Stimulated activated CD4-positive, alpha-beta T cell treated with anti-CD3 and anti-CD28 coated beads, Interleukin-4, amount 100 ng/mL, for 4 hours (primary cell): ENCODE measurements around the gene CLDN9.

Experiments used
- DNase-seq, 2 experiments: peaks; one replicate each; pipeline ENCODE4 v3.0.0-alpha.2; 2020

CLDN9 gene

DNA sequence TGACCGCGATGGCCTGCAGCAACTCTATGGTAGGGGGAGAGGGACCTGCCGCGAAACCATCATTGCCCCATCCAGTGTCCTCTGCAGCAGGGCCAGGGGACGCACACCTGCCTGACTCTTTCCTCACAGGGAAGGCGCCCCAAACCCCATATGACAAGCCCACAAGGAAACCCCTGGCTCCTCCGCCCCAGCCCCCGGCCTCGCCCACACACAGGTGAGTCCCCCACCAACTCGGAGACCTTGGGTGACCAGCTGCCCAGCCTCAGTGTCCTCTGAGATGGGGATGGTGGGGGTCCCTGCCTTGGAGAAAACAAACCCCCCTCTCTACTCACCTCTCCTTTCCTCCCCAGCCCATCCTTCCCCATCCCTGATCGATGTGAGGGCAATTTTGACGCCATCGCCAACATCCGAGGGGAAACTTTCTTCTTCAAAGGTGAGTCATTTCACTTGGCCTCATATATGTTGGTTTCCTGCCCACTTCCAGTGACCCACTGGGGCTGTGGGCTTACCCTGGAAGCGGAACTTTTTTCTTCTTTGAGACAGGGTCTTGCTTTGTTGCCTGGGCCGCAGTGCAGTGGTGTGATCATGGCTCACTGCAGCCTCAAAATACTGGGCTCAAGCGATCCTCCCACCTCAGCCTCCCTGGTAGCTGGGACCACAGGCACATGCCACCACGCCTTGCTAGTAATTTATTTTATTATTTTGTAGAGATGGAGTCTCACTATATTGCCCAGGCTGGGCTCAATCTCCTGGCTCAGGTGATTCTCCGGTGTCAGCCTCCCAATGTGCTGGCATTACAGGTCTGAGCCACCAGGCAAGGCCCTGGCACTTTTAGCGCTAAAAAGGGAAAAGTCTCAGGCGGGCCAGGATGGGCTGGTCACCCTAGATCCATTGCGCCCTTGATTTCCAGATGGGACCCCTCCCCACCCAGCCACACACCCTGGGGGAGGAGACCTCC, 44.7 kb downstream of the CLDN9 start:
- no peak for DNase-seq

DNA sequence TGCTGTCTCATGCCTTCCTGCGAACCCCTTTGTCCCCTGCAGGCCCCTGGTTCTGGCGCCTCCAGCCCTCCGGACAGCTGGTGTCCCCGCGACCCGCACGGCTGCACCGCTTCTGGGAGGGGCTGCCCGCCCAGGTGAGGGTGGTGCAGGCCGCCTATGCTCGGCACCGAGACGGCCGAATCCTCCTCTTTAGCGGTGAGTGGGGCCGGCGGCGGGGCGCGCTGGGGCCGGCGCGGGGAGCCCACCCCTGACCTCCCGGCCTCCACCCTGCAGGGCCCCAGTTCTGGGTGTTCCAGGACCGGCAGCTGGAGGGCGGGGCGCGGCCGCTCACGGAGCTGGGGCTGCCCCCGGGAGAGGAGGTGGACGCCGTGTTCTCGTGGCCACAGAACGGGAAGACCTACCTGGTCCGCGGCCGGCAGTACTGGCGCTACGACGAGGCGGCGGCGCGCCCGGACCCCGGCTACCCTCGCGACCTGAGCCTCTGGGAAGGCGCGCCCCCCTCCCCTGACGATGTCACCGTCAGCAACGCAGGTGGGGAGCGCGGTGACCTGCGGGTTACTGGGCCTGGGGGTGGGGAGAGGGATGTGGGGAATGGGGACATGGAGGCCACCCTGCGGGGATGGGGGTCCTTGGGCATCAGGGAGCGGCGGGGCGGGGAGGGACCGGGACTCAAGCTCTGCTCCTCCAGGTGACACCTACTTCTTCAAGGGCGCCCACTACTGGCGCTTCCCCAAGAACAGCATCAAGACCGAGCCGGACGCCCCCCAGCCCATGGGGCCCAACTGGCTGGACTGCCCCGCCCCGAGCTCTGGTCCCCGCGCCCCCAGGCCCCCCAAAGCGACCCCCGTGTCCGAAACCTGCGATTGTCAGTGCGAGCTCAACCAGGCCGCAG, 45.7 kb downstream of the CLDN9 start:
- DNase-seq: peak; percentile 44

DNA sequence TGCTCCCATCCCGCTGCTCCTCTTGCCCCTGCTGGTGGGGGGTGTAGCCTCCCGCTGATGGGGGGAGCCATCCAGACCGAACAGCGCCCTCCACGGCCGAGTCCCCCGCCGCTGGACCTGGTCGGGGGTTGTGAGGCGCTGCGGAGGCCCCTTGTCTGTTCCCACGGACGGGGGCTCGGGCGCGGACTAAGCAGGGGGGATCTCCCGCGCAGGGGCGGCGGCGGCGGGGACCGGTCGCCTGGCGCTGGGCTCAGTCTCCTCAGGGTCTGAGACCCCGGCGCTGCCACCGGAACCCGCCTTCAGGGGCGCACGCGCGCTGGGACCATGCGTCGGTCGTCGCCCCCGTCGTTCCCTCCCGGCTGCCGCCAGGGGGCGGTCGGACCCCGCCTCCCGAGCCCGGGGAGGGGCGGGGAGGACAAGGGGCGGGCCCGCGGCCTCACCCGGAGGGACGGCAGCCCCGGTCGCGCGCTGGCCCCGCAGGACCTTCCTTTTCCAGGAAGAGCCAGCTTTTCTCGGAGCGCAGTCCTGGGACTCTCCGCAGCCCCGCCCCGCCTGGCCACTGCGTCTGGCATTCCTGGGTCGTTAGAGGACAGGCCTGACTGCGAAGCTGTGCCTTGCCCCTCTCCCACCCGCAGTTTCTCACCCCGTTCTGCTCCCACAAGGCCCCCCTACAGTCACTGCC, 46.5 kb downstream of the CLDN9 start:
- DNase-seq: peak; percentile 82 to 89

DNA sequence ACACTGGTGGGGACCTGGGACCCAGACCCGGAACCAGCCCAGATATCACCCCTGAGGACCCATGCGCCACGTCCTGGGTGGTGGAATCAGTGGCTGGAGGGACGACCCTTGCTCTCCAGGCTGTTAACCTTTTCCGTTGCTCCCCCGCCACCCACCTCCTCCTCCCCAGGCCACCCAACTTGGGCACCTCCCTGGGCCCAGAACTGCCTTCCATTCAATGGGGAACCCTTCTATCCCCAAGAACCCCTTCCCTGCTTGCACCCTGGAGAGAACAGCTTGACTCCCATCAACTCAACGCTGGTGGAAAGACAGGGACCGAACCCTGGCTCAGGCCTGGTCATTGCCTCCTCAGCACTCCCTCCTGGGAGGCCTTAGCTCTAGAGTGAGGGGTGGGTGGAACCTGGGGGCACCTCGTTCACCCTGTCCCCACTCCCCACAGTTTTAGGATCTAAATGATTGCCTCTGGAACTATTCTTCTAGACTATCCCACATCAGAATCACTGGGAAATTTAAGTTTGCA, 47.1 kb downstream of the CLDN9 start:
- DNase-seq: no peak

DNA sequence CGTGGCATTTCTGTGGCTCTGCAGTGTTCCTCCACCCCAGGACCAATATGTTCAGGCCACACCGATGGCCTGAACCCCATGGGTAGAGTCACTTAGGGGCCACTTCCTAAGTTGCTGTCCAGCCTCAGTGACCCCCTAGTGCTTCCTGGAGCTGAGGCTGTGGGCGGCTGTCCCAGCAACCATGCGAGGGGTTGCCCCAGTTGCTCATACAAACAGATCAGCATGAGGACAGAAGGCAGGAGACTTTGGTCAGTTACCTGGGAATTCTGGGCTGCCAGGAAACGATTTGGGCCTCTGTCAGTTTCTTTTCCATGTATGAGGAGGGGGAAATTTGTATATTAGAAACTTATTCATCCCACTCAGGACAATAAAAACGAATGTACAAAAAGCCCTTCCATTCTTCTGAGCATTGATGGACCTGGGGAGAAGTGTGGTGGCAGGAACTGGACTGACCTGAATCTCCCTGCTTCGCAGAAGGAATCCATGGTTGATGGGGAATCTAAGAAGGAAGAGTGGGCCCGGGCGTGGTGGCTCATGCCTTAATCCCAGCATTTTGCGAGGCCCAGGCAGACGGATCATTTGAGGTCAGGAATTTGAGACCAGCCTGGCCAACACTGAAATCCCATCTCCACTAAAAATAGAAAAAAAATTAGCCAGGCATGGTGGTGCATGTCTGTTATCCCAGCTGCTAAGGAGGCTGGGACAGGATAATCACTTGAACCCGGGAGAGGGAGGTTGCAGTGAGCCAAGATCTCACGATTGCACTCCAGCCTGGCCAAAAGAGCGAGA, 47.8 kb downstream of the CLDN9 start:
- no peak for DNase-seq

DNA sequence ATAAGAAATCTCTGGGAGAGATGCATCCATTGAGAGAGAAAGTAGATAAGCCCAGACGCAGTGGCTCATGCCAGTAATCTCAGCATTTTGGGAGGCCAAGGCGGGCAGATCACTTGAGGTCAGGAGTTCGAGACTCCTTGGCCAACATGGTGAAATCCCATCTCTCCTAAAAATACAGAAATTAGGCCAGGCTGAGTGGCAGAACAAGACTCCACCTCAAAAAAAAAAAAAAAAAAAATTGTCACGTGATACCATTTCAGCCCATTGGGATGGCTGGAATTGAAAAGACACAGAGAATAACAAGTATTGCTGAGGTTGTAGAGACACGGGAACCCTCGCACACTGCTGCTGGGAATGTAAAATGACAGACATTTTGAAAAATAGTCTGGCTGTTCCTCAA, 49.8 kb downstream of the CLDN9 start:
- no peak for DNase-seq

DNA sequence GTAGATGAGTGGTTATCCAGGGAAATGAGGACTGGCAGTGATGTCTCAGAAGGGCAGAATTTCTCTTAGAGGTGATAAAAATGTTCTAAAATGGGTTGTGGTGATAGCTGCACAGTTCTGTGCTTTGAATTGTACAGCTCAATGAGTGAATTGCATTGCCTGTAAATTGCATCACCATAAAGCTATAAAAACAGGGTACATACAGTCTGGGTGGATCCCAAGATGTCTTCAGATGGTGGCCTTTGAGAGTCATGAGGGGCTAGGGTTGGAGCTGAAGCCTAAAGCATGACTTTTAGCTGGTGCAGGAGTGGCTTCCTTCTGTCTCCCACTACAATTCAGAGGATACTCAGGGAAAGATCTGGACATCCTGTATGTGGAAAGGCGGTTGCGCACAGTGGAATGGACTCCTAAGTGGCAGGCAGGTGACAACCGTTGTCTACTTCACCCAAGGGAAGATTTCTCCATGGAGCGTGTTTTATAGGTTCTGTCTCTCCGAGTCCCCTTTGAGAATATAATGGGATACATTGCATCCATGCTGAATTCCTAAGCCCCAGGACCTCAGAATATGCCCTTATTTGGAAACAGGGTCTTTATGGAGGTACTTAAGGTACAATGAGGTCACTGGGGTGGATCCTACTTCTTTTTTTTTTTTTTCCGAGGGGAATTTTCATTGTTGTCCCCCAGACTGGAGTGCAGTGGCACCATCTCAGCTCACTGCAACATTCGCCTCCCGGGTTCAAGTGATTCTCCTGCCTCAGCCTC, 51.1 kb downstream of the CLDN9 start:
- DNase-seq: no peak
